GM12872 (cell line): ENCODE data around the gene C15orf40.

Source experiments
- CTCF ChIP-seq: IDR thresholded peaks from 3 replicates; pipeline ENCODE4 v1.5.1; 2011; ENCODE audit warnings: low read depth, mild to moderate bottlenecking, low read length, moderate library complexity; ENCODE audit not compliant: insufficient read depth

Gene C15orf40

DNA sequence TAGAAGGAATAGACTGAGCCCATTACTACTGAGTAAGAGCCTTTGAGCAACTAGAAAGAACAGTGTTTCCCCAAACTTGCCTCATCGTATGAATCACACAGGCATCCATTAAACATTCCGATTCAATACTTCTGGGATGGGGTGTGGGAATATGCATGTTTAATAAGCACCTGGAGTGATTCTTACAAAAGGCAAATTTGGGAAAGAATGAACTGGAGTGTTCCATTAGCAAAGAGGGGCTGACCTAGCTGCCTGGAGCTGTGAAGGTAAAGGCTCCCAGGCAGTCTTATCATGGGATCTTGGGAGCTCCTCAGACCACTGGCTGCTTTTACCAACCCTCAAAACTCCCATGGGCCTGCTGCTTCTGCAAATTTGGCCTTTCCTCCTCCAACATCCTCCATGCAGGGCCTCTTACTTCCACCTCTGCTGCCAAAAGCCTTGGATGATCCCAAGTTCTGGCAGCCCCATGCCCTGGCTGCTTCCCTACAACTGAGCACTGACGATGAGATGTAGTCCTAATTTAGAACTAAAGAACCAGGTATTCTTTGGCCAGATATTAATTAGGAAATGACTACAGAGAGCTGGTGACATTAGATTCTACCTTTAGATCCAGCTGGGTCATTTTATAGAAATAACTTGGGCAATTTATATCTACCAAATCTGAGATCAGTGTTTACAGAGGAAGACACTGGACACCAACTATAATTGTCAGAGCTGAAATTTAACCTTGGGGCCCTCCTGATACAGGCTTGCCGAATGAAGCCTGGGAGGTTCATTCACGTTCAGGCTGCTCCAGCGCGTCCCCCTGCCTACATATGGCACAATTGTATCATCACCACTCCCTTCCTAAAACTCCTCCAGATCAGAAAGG is 47.7 kb downstream of the C15orf40 start:
- no peak for TF ChIP-seq CTCF

DNA sequence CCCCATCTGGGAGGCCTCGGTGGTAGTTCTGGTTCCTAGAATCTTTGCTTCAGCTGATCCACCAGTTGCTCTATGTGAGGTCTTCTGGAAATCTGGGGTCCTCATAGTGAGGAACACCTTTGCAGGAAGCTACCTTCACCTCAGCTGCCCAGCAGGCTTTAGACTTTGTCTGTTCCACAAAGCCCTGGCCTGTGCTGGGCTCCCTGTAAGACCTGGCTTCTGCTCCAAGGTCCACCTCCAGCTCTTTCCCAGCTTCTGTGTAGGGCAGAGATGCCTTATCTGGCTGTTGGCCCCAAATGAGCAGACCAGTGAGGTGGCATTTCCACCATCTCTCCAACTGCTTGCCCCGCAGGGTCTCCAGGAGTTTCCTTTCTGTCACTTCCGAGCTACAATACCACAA is 50.7 kb downstream of the C15orf40 start:
- TF ChIP-seq CTCF = no peak

GRCh38 chr15:82959423-82959822 is 52.0 kb downstream of the C15orf40 start:
- TF ChIP-seq CTCF = no peak

- no peak for TF ChIP-seq CTCF
Observed at GRCh38 chr15:82958638-82959037, 52.8 kb downstream of the C15orf40 start.

DNA sequence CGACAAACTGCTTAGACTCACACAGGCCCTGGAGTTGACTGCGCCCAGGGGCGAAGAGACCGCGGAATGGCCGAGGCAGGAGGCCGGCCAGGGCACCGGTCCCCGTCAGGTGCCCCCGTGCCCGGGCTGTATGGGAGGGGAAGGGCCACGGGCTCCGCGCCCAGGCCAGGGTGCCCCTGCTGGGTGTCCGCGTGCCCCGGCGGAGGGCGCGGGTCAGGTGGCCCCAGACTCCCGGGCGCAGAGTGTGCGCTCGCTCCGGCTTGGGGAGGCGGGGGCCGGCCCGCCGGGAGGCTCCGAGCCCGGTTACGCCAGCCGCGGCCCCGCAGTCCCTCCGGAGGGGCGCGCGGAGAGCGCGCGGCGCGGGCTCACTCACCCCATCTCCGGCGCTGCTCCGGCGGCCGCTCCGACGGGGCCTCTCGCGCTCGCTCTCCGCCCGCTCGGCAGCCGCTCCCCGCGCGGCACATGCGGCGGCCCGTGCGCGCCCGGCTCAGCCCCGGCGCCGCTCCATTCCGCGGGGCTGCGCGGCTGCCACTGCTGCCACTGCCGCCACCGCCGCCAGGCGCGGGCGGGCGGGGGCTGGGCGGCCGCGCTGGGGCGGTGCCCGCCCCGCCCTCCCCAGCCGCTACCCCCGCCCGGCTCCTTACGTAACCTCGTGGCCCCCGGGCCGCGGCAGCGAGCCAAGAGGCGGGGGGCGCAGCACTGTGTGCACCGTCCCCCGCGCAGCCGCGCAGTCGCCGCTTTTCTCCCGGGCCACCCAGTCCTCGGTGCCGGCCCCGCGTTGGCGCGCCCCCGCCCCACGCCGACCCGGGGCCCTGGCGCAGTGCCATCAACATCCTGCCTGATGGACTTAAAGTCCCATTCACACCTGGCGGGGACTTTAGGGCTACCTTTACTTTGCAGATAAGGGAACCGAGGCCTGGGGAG is 59.0 kb downstream of the C15orf40 start, which contains the start of gene HOMER2:
TSS of gene HOMER2 (minus strand) at position 563 of the 924 bp plus-strand sequence. CDS start at position 378, 185 bp downstream.
- no peak for TF ChIP-seq CTCF

DNA sequence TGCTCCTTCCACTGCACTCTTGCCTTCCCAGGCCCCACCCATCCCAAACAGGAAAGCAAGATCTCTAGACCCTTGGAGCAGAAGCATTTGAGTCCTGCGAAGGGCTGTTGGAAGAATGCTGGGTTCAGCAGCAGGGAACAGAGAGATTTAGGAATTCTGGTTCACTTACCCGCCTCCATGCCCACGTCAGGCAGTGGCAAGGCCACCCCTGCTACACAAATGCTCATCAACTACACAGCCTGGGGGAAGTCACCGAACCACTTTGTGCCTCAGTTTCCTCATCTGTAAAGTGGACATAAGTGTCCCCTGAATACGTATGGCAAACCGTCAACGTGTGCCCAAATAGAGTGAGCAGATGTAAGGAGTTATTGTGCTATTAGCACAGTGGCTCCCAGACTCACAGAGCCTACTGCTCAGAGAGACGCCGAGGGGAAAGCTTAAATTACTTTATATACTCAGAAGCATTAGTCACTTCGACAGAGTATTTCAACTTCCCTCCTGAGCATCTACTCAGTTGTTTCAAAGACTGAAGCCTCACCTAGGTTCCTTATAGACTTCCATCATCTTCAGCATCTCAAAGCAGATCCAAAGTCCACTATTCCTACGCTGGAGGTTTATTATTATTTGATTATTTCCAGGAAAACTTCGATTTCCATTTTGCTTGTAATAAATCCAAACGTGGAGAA is 59.8 kb downstream of the C15orf40 start:
- TF ChIP-seq CTCF = no peak

GRCh38 chr15:82950746-82951370 is 60.6 kb downstream of the C15orf40 start:
- TF ChIP-seq CTCF = no peak
